Liver (tissue), 9 donors: ENCODE data around the gene FKBP5. TPM values are rescaled to one million over a fixed set of nuclear protein-coding genes. Genes with fewer than 3 reads are reported as not detected.

Source experiments
- DNase-seq: peaks from one replicate; pipeline ENCODE4 v3.0.0-alpha.2; 2017; ENCODE audit warnings: low spot score
- H3K27ac ChIP-seq, 2 donors: one replicate each; pipeline ENCODE4 v1.7.0; 2013; ENCODE audit warnings: inconsistent platforms in 2 of 2, low read length in 2 of 2, control low read depth in 1 of 2, low read depth in 1 of 2, mild to moderate bottlenecking in 1 of 2
- H3K27me3 ChIP-seq, 4 donors: one replicate each; pipeline versions ENCODE4 v1.6.1 to v1.7.0; 2013; ENCODE audit warnings: low read length in 3 of 4, inconsistent platforms in 1 of 4, mild to moderate bottlenecking in 1 of 4, moderate library complexity in 1 of 4; ENCODE audit not compliant: control insufficient read depth in 4 of 4, insufficient read depth in 4 of 4
- H3K36me3 ChIP-seq, 4 donors: one replicate each; pipeline versions ENCODE4 v1.6.1 to v1.7.0; 2013; ENCODE audit warnings: low read length in 3 of 4, mild to moderate bottlenecking in 3 of 4, low read depth in 1 of 4, moderate library complexity in 1 of 4; ENCODE audit not compliant: control insufficient read depth in 4 of 4, insufficient read depth in 3 of 4
- H3K4me1 ChIP-seq, 4 donors: one replicate each; pipeline versions ENCODE4 v1.6.1 to v1.7.0; 2013; ENCODE audit warnings: low read length in 3 of 4, mild to moderate bottlenecking in 3 of 4, moderate library complexity in 1 of 4; ENCODE audit not compliant: control insufficient read depth in 4 of 4, insufficient read depth in 4 of 4
- H3K4me3 ChIP-seq, 3 donors: one replicate each; pipeline versions ENCODE4 v1.6.1 to v1.7.0; 2013; ENCODE audit warnings: low read length in 3 of 3, control low read depth in 1 of 3, low read depth in 1 of 3, mild to moderate bottlenecking in 1 of 3
- H3K9ac ChIP-seq, 2 donors: one replicate each; pipeline ENCODE4 v1.7.0; 2013; ENCODE audit warnings: low read length in 2 of 2, mild to moderate bottlenecking in 2 of 2, moderate library complexity in 2 of 2, control low read depth in 1 of 2, low read depth in 1 of 2
- H3K9me3 ChIP-seq, 4 donors: one replicate each; pipeline versions ENCODE4 v1.6.1 to v1.7.0; 2013; ENCODE audit warnings: low read length in 3 of 4; ENCODE audit not compliant: control insufficient read depth in 4 of 4
- ATF3 ChIP-seq: IDR thresholded peaks from 2 replicates; pipeline ENCODE4 v1.6.1; 2016; ENCODE audit warnings: antibody characterized with exemption
- CTCF ChIP-seq: fragments of 150-350 bp; IDR thresholded peaks from 2 replicates; pipeline ENCODE4 v1.5.1; 2017; ENCODE audit warnings: improper control_type of control experiment, low read depth, low read length; ENCODE audit not compliant: missing input control
- EGR1 ChIP-seq, 2 donors: IDR thresholded peaks; 2 replicates each; pipeline ENCODE4 v1.6.1; 2016 to 2018; ENCODE audit warnings: antibody characterized with exemption in 2 of 2, low read depth in 2 of 2
- FOXA1 ChIP-seq: IDR thresholded peaks from 2 replicates; pipeline ENCODE4 v1.6.1; 2016; ENCODE audit warnings: antibody characterized with exemption
- FOXA2 ChIP-seq: IDR thresholded peaks from 2 replicates; pipeline ENCODE4 v1.6.1; 2016; ENCODE audit warnings: antibody characterized with exemption
- GABPA ChIP-seq, 2 donors: IDR thresholded peaks in 1 of 2; conservative IDR thresholded peaks in 1 of 2; 2 replicates each; pipeline ENCODE4 v1.6.1; 2016; ENCODE audit warnings: antibody characterized with exemption in 2 of 2, mild to moderate bottlenecking in 1 of 2, moderate library complexity in 1 of 2
- HNF4A ChIP-seq, 2 donors: conservative IDR thresholded peaks; 2 replicates each; pipeline ENCODE4 v1.6.1; 2016; ENCODE audit warnings: antibody characterized with exemption in 2 of 2, mild to moderate bottlenecking in 2 of 2
- HNF4G ChIP-seq: IDR thresholded peaks from 2 replicates; pipeline ENCODE4 v1.6.1; 2016; ENCODE audit warnings: antibody characterized with exemption
- JUND ChIP-seq, 2 donors: IDR thresholded peaks; 2 replicates each; pipeline ENCODE4 v1.6.1; 2016; ENCODE audit warnings: antibody characterized with exemption in 2 of 2
- MAX ChIP-seq: IDR thresholded peaks from 2 replicates; pipeline ENCODE4 v1.6.1; 2016; ENCODE audit warnings: antibody characterized with exemption
- NR2F2 ChIP-seq: IDR thresholded peaks from 2 replicates; pipeline ENCODE4 v1.6.1; 2016; ENCODE audit warnings: antibody characterized with exemption
- RAD21 ChIP-seq, 2 donors: IDR thresholded peaks; 2 replicates each; pipeline ENCODE4 v1.6.1; 2016; ENCODE audit warnings: antibody characterized with exemption in 2 of 2, mild to moderate bottlenecking in 2 of 2
- REST ChIP-seq: IDR thresholded peaks from 2 replicates; pipeline ENCODE4 v1.6.1; 2016; ENCODE audit warnings: antibody characterized with exemption, mild to moderate bottlenecking
- RXRA ChIP-seq, 2 donors: IDR thresholded peaks; 2 replicates each; pipeline ENCODE4 v1.6.1; 2017 to 2018; ENCODE audit warnings: antibody characterized with exemption in 2 of 2, mild to moderate bottlenecking in 1 of 2
- SP1 ChIP-seq: IDR thresholded peaks from 2 replicates; pipeline ENCODE4 v1.6.1; 2018; ENCODE audit warnings: antibody characterized with exemption, mild to moderate bottlenecking
- TAF1 ChIP-seq: conservative IDR thresholded peaks from 2 replicates; pipeline ENCODE4 v1.6.1; 2016; ENCODE audit warnings: antibody characterized with exemption, mild to moderate bottlenecking
- YY1 ChIP-seq: IDR thresholded peaks from 2 replicates; pipeline ENCODE4 v1.6.1; 2016; ENCODE audit warnings: antibody characterized with exemption, mild to moderate bottlenecking
- ZBTB33 ChIP-seq: IDR thresholded peaks from 2 replicates; pipeline ENCODE4 v1.6.1; 2016; ENCODE audit warnings: antibody characterized with exemption
- WGBS: extraction: QIAGEN DNeasy Blood & Tissue Kit; methylation state at CpG from one replicate; pipeline ENCODE4 v1.1.7; 2013; 5-methylcytosine and 5-hydroxymethylcytosine counted together
- polyA plus RNA-seq, 2 donors: library from polyadenylated mRNA; stranded (reverse) in 1 of 2; unstranded in 1 of 2; fragments of 200-250 nt in 1 of 2; fragments of >200 nt in 1 of 2; fragmentation: Nextera tagmentation in 1 of 2; extraction: Ambion mirVana in 1 of 2; gene quantifications; one replicate each; pipeline versions ENCODE4 v1.2.1 to v1.2.3, GENCODE V29; 2013 to 2015
- total RNA-seq, 2 donors: library from RNA; depleted of rRNA; stranded (reverse); fragments of >200 nt; gene quantifications; one replicate each; pipeline ENCODE4 v1.2.3, GENCODE V29; 2014
- donor health status: healthy.
- donor health status: healthy.
- donor health status: healthy.
- donor health status: healthy.
- donor health status: healthy.

Gene FKBP5
- total and polyA plus RNA-seq, 4 donors: 10.3 to 132 (median 63.7) TPM

GRCh38 chr6:35569011-35569461, 119.7 kb downstream of the FKBP5 start:
- TF ChIP-seq REST: no peak
- TF ChIP-seq FOXA1: no peak
- TF ChIP-seq EGR1 (IDR thresholded peaks at IDR 0.05; ENCODE audit: low read depth in 2 of 2): no peak
- no peak for TF ChIP-seq HNF4A (conservative IDR thresholded peaks at IDR 0.05)
- TF ChIP-seq SP1: no peak
- peak in 1 of 2 donors; percentile 15 for TF ChIP-seq JUND (IDR thresholded peaks at IDR 0.05)
- TF ChIP-seq CTCF: peak; percentile 41
- TF ChIP-seq GABPA (IDR thresholded peaks at IDR 0.05 in 1 of 2, conservative IDR thresholded peaks at IDR 0.05 in 1 of 2): no peak
- TF ChIP-seq NR2F2: no peak
- TF ChIP-seq TAF1: no peak
- TF ChIP-seq HNF4G: no peak
- no peak for TF ChIP-seq FOXA2
- no peak for TF ChIP-seq ZBTB33
- TF ChIP-seq ATF3: no peak
- TF ChIP-seq RXRA (IDR thresholded peaks at IDR 0.05): no peak
- no peak for TF ChIP-seq MAX
- TF ChIP-seq RAD21 (IDR thresholded peaks at IDR 0.05): peak; percentile 45 to 68
- no peak for TF ChIP-seq YY1
- no peak overlapping the region for H3K27ac ChIP-seq
- H3K27me3 ChIP-seq: no peaks in the 10 kb centered on the region
- no peak overlapping the region for H3K4me3 ChIP-seq
- peaks cover 2 to 14% (median 9%) of the 10 kb centered on the region in 4 donors for H3K36me3 ChIP-seq
- H3K9ac ChIP-seq: no peak overlapping the region
- no peaks in the 10 kb centered on the region for H3K9me3 ChIP-seq
- 79% methylated on average over 5 of the region's 5 CpGs for WGBS
- DNase-seq: no peak
- no peaks in the 10 kb centered on the region for H3K4me1 ChIP-seq
